CD4-positive, alpha-beta T cell treated with Interferon alpha-2 for 1 hour (primary cell): ENCODE results near the gene MAGEA11.
"Not testable (repeated sequence)": the region's sequence is repeated elsewhere in the genome, so short reads cannot be mapped to it uniquely, and the experiment has no call there.

Experiments
- DNase-seq, 2 donors: peaks; one replicate each; pipeline ENCODE4 v3.0.0-alpha.2; 2020 to 2022

MAGEA11 gene

GRCh38 chrX:149720021-149720689 lies 8.3 kb downstream of the MAGEA11 start:
- no peak for DNase-seq

GRCh38 chrX:149721241-149721640 lies 9.4 kb downstream of the MAGEA11 start:
- not testable (repeated sequence) for DNase-seq

GRCh38 chrX:149721778-149722177 lies 9.9 kb downstream of the MAGEA11 start:
- no peak for DNase-seq

GRCh38 chrX:149723583-149724118 lies 11.8 kb downstream of the MAGEA11 start:
- DNase-seq: not testable (repeated sequence)

GRCh38 chrX:149727308-149727707 lies 15.4 kb downstream of the MAGEA11 start:
- not testable (repeated sequence) for DNase-seq

GRCh38 chrX:149742269-149742668 lies 30.4 kb downstream of the MAGEA11 start:
- DNase-seq: not testable (repeated sequence)

GRCh38 chrX:149746390-149747007 lies 34.6 kb downstream of the MAGEA11 start:
- not testable (repeated sequence) for DNase-seq

GRCh38 chrX:149757206-149758067 lies 45.6 kb downstream of the MAGEA11 start:
- DNase-seq: no peak

GRCh38 chrX:149758068-149758714 lies 46.3 kb downstream of the MAGEA11 start:
- no peak for DNase-seq

GRCh38 chrX:149758715-149759078 lies 46.8 kb downstream of the MAGEA11 start:
- not testable (repeated sequence) for DNase-seq

- no peak for DNase-seq
Observed at GRCh38 chrX:149759824-149760223, 48.0 kb downstream of the MAGEA11 start.

- no peak for DNase-seq
Observed at GRCh38 chrX:149760965-149761364, 49.1 kb downstream of the MAGEA11 start.

GRCh38 chrX:149761858-149762674 lies 50.2 kb downstream of the MAGEA11 start:
- not testable (repeated sequence) for DNase-seq

- DNase-seq: no peak
Observed at GRCh38 chrX:149762696-149763614, 51.1 kb downstream of the MAGEA11 start.
